ENCODE results near the gene XPR1.

Gene XPR1

DNA sequence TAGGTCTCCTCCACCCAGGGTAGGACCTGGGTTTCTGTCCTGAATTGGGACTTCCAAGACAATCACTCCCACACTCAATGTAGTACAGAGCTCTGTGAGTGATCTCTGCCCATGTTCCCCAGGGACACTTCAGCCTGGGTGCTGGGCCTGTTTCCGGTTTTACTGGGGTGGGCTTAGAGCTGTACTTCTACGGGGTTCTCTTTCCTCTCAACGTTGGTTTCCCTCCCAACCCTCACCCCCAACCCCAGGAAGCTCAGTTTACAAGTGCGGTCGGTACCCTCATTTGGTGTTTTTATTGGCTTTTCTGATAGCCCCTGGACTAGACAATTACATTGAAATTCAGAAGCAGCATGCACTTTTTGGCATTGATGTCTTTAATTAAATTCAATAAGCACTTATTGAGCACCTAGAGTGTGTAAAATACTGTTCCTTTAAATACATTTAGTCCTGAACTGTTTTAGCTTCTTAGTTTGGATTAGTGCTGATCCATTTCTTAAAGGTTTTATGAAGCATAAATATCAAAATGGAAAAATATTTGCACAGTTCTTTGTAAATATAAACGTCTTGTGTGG, 542 bp upstream of the XPR1 start:
- Histone ChIP-seq H3K4me3 (ENCODE audit: low read length) (peak overlapping the region; percentile 46), H3K36me3 (ENCODE audit: control insufficient read depth, low read length) (0 out of 2 replicates have a peak, but pooled peaks cover 4% of the 10 kb centered on the region), H3K27me3 (ENCODE audit: control insufficient read depth, low read length) (0 out of 2 replicates have a peak, but pooled peaks cover 7% of the 10 kb centered on the region), H3F3A (ENCODE audit: control insufficient read depth, insufficient read depth) (no peaks in the 10 kb centered on the region; the same call in 1 of the 2 replicates), H3K9me3 (ENCODE audit: control insufficient read depth, insufficient read depth, low read length) (no peaks in the 10 kb centered on the region), H3K4me1 (ENCODE audit: control insufficient read depth, low read length) (peaks cover 33% of the 10 kb centered on the region), H3K79me2 (ENCODE audit: control insufficient read depth, low read length) (peaks cover 34% of the 10 kb centered on the region), H3K27ac (ENCODE audit: low read depth, low read length) (no peak overlapping the region), H4K20me1 (ENCODE audit: control insufficient read depth, insufficient read depth, low read depth, low read length) (0 out of 2 replicates have a peak, but pooled peaks cover 8% of the 10 kb centered on the region), H3K9me2 (replicated peaks; ENCODE audit: control insufficient read depth, low read length) (no peaks in the 10 kb centered on the region), H3K4me2 (ENCODE audit: low read length) (peak overlapping the region; percentile 50)
- TF ChIP-seq EZH2phosphoT487 (IDR thresholded peaks at IDR 0.05; ENCODE audit: borderline replicate concordance, low read length), result no peak
- TF ChIP-seq, protein P1, sequence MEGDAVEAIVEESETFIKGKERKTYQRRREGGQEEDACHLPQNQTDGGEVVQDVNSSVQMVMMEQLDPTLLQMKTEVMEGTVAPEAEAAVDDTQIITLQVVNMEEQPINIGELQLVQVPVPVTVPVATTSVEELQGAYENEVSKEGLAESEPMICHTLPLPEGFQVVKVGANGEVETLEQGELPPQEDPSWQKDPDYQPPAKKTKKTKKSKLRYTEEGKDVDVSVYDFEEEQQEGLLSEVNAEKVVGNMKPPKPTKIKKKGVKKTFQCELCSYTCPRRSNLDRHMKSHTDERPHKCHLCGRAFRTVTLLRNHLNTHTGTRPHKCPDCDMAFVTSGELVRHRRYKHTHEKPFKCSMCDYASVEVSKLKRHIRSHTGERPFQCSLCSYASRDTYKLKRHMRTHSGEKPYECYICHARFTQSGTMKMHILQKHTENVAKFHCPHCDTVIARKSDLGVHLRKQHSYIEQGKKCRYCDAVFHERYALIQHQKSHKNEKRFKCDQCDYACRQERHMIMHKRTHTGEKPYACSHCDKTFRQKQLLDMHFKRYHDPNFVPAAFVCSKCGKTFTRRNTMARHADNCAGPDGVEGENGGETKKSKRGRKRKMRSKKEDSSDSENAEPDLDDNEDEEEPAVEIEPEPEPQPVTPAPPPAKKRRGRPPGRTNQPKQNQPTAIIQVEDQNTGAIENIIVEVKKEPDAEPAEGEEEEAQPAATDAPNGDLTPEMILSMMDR (IDR thresholded peaks at IDR 0.05; ENCODE audit: low read depth, low read length, poor library complexity, severe bottlenecking), result no peak

DNA sequence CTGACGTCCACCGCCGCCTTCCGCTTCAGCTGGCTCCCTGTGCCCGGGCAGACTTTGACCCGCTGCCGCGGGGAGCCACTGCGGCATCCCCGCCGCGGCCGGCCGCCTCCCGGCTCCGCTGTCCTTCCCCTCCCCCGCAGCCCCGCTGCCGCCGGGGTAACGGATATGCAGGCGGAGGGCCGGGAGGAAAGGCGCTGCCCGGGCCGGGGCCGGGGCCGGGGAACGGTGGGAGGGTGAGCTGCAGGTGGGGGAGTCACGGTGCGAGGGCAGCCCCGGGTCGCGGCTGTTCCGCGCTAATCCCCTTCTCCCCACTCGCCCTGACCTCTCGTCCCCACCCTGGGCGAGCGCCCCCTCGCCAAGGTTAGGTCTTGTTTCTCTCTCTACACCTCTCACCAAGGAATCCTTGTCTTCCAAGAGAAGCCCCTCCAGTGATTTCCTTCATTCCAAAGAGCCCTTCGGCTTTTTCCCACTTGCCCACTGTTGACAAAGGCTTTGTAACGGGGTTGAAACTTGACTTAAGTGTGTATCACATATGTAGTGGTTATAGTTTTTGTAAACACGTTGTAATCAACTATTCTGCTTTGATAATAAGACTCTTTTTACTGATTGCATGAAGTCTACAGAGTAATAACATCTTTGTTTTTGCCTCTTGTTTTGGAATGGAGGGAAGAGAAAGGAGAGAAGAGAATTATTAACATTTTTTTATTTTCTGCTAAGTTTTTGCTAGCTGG, 669 bp downstream of the XPR1 start:
- TF ChIP-seq, protein P1 (IDR thresholded peaks at IDR 0.05; ENCODE audit: low read depth, low read length, poor library complexity, severe bottlenecking), result peak; percentile 53
- no peak for TF ChIP-seq EZH2phosphoT487 (IDR thresholded peaks at IDR 0.05; ENCODE audit: borderline replicate concordance, low read length)
- H3K9me2 ChIP-seq (replicated peaks; ENCODE audit: control insufficient read depth, low read length), result no peaks in the 10 kb centered on the region
- H3K4me2 ChIP-seq (ENCODE audit: low read length), result peak overlapping the region; percentile 94
- no peaks in the 10 kb centered on the region for H3K27me3 ChIP-seq (ENCODE audit: control insufficient read depth, low read length)
- no peaks in the 10 kb centered on the region for H3K9me3 ChIP-seq (ENCODE audit: control insufficient read depth, insufficient read depth, low read length)
- H3K4me1 ChIP-seq (ENCODE audit: control insufficient read depth, low read length), result peaks cover 33% of the 10 kb centered on the region
- H3K27ac ChIP-seq (ENCODE audit: low read depth, low read length), result peak overlapping the region; percentile 58
- H3K4me3 ChIP-seq (ENCODE audit: low read length), result peak overlapping the region; percentile 97
- 0 out of 2 replicates have a peak, but pooled peaks cover 8% of the 10 kb centered on the region for H4K20me1 ChIP-seq (ENCODE audit: control insufficient read depth, insufficient read depth, low read depth, low read length)
- 0 out of 2 replicates have a peak, but pooled peaks cover 4% of the 10 kb centered on the region for H3K36me3 ChIP-seq (ENCODE audit: control insufficient read depth, low read length)
- peaks cover 38% of the 10 kb centered on the region for H3K79me2 ChIP-seq (ENCODE audit: control insufficient read depth, low read length)
- no peaks in the 10 kb centered on the region; the same call in 1 of the 2 replicates for H3F3A ChIP-seq (ENCODE audit: control insufficient read depth, insufficient read depth)

DNA sequence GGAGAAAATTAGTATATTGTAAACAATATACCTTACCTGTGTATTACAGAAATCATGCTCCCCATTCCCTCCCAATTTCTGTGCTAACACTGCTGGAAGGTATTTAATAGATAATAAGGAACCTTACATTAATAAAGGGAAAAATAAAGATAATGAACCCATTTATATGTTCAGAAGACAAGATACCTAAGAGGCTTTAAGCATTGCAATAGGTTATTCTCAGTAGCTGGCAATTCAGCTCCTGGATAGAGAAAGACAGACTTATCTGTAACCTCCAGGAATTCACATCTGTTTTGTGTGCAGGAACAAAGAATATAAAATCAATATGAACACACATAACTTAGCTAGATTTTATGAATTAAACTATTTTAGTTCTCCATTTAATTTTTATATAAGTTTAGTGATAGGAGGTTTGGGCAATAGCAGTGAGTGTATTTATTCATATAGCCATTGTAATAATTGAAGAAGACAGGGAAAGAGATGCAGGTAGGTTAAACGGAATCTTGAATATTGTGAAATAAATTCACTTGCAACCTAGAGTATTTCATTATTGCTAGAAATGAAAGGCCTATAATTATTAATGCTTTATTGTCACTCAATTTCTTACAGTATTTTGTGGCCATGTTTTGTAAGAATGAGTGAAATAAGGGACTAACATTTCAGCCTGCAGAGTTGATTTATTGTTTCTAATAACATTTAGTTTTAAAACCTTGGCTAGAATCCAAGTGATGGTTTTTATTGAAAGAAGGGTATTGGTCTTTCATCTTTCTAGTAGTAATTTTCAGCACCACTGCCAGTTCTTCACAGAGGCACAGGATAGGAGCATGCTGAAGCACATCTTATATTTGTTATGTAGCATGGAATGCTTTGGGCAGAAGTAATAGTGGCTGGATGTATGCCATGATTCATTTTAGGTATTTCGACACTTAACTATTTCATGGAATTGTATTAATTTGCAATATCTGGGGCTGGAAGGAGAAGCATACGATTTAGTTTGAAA, 1.5 kb downstream of the XPR1 start:
- H3K9me3 ChIP-seq (ENCODE audit: control insufficient read depth, insufficient read depth, low read length), result no peaks in the 10 kb centered on the region
- H3K4me1 ChIP-seq (ENCODE audit: control insufficient read depth, low read length), result peaks cover 33% of the 10 kb centered on the region
- no peaks in the 10 kb centered on the region; the same call in 1 of the 2 replicates for H3F3A ChIP-seq (ENCODE audit: control insufficient read depth, insufficient read depth)
- H4K20me1 ChIP-seq (ENCODE audit: control insufficient read depth, insufficient read depth, low read depth, low read length), result 0 out of 2 replicates have a peak, but pooled peaks cover 8% of the 10 kb centered on the region
- no peak overlapping the region for H3K27ac ChIP-seq (ENCODE audit: low read depth, low read length)
- TF ChIP-seq, protein P1 (IDR thresholded peaks at IDR 0.05; ENCODE audit: low read depth, low read length, poor library complexity, severe bottlenecking), result no peak
- no peak for TF ChIP-seq EZH2phosphoT487 (IDR thresholded peaks at IDR 0.05; ENCODE audit: borderline replicate concordance, low read length)
- H3K4me3 ChIP-seq (ENCODE audit: low read length), result peak overlapping the region; percentile 97
- H3K4me2 ChIP-seq (ENCODE audit: low read length), result peak overlapping the region; percentile 94
- no peaks in the 10 kb centered on the region for H3K9me2 ChIP-seq (replicated peaks; ENCODE audit: control insufficient read depth, low read length)
- 0 out of 2 replicates have a peak, but pooled peaks cover 4% of the 10 kb centered on the region for H3K36me3 ChIP-seq (ENCODE audit: control insufficient read depth, low read length)
- H3K27me3 ChIP-seq (ENCODE audit: control insufficient read depth, low read length), result no peaks in the 10 kb centered on the region
- peaks cover 38% of the 10 kb centered on the region for H3K79me2 ChIP-seq (ENCODE audit: control insufficient read depth, low read length)

Measured in DOHH2 (cell line).